HCT116 (cell line): Measurements from ENCODE around the gene TTLL4. TPM values are rescaled to one million over a fixed set of nuclear protein-coding genes. Genes with fewer than 3 reads are reported as not detected.

Source experiments
- ATAC-seq: fragments of 200-7000 bp; cut with Tn5 transposase; 2 replicates; pipeline ENCODE4 v1.9.1; 2020; ENCODE audit warnings: mild to moderate bottlenecking, moderate library complexity
- BruUV-seq: library from RNA; stranded (reverse); fragments of 400-500 nt; replicated peaks from 2 replicates; lab custom pipeline; 2021; lab: Mats Ljungman, UMichigan
- CTCF ChIA-PET: fragments of 300-600 bp; sonication (Branson Sonifier 250); formaldehyde crosslinking; loops from one replicate; lab custom pipeline; 2021; ENCODE audit warnings: antibody characterized with exemption; lab: Charles Lee
- POLR2A ChIA-PET: fragments of 300-600, 350-600 bp; sonication (Branson Sonifier 250); formaldehyde crosslinking; loops from one replicate; lab custom pipeline; 2021; ENCODE audit warnings: antibody characterized with exemption; lab: Charles Lee
- RAD21 ChIA-PET, 2 experiments: fragments of 300-600 bp; sonication (Branson Sonifier 250); formaldehyde crosslinking; loops; one replicate each; lab custom pipeline; 2023; ENCODE audit warnings: low total read pairs in 2 of 2; ENCODE audit not compliant: uncharacterized antibody in 2 of 2, unreplicated experiment in 2 of 2, low non-redundant PET in 1 of 2; lab: Charles Lee
- DNase-seq: peaks from one replicate; pipeline ENCODE4 v3.0.0-alpha.2; 2010; ENCODE audit warnings: low read depth, low spot score
- H2AFZ ChIP-seq: fragments of 200-600 bp; shearing (Covaris generic), sonication (generic); 2 replicates; pipeline ENCODE4 v1.6.1; 2017; ENCODE audit warnings: low read depth, mixed run types, mixed read lengths, antibody characterized with exemption, low read length; ENCODE audit not compliant: poor library complexity, severe bottlenecking
- H3K27ac ChIP-seq: 2 replicates; pipeline ENCODE4 v1.5.1; 2012; ENCODE audit warnings: low read depth, low read length
- H3K27me3 ChIP-seq: fragments of 200-600 bp; sonication (generic); 2 replicates; pipeline ENCODE4 v1.6.1; 2016; ENCODE audit warnings: mixed run types, low read length, mixed read lengths; ENCODE audit not compliant: insufficient read depth
- H3K36me3 ChIP-seq, 2 experiments: fragments of 200-500 bp in 1 of 2; fragments of 200-600 bp in 1 of 2; sonication (Bioruptor generic) in 1 of 2; sonication (generic) in 1 of 2; 2 replicates each; pipeline versions ENCODE4 v1.5.1 to v1.6.1; 2014 to 2016; ENCODE audit warnings: low read length in 2 of 2, inconsistent platforms in 1 of 2, mixed read lengths in 1 of 2, mixed run types in 1 of 2; ENCODE audit not compliant: insufficient read depth in 2 of 2, control insufficient read depth in 1 of 2
- H3K4me1 ChIP-seq, 2 experiments: fragments of 200-600 bp in 1 of 2; sonication (generic) in 1 of 2; 2 replicates each; pipeline versions ENCODE4 v1.5.1 to v1.6.1; 2012 to 2017; ENCODE audit warnings: low read length in 2 of 2, inconsistent platforms in 1 of 2, mild to moderate bottlenecking in 1 of 2, mixed read lengths in 1 of 2, mixed run types in 1 of 2, moderate library complexity in 1 of 2; ENCODE audit not compliant: insufficient read depth in 2 of 2, control insufficient read depth in 1 of 2
- H3K4me2 ChIP-seq: fragments of 200-600 bp; sonication (generic); 2 replicates; pipeline ENCODE4 v1.6.1; 2017; ENCODE audit warnings: mixed run types, low read length, mixed read lengths
- H3K4me3 ChIP-seq, 2 experiments: fragments of 200-600 bp in 1 of 2; sonication (generic) in 1 of 2; replicated peaks in 1 of 2; 2 replicates each; pipeline ENCODE4 v1.5.1; 2011 to 2016; ENCODE audit warnings: low read length in 2 of 2, control low read depth in 1 of 2, low read depth in 1 of 2, mild to moderate bottlenecking in 1 of 2, mixed read lengths in 1 of 2, mixed run types in 1 of 2
- H3K79me2 ChIP-seq: fragments of 200-600 bp; sonication (generic); 2 replicates; pipeline ENCODE4 v1.6.1; 2017; ENCODE audit warnings: mild to moderate bottlenecking, mixed run types, low read length, moderate library complexity, mixed read lengths; ENCODE audit not compliant: insufficient read depth
- H3K9ac ChIP-seq: fragments of 200-600 bp; sonication (generic); 2 replicates; pipeline ENCODE4 v1.6.1; 2016; ENCODE audit warnings: low read length, mixed read lengths
- H3K9me2 ChIP-seq: fragments of 200-600 bp; sonication (generic), shearing (Covaris generic); 2 replicates; pipeline ENCODE4 v1.6.1; 2017; ENCODE audit warnings: mixed run types, mild to moderate bottlenecking, moderate library complexity; ENCODE audit not compliant: insufficient read depth
- H3K9me3 ChIP-seq, 2 experiments: fragments of 200-500 bp in 1 of 2; fragments of 200-600 bp in 1 of 2; sonication (Bioruptor generic) in 1 of 2; sonication (generic) in 1 of 2; 2 replicates each; pipeline ENCODE4 v1.6.1; 2014 to 2017; ENCODE audit warnings: low read length in 2 of 2, mixed read lengths in 2 of 2, inconsistent platforms in 1 of 2, low read depth in 1 of 2, mild to moderate bottlenecking in 1 of 2, mixed run types in 1 of 2, moderate library complexity in 1 of 2; ENCODE audit not compliant: control insufficient read depth in 1 of 2, insufficient read depth in 1 of 2
- H4K20me1 ChIP-seq: fragments of 200-600 bp; sonication (generic), shearing (Covaris generic); 2 replicates; pipeline ENCODE4 v1.6.1; 2017; ENCODE audit warnings: mixed run types, mild to moderate bottlenecking, moderate library complexity; ENCODE audit not compliant: insufficient read depth
- CEBPB ChIP-seq: IDR thresholded peaks from 2 replicates; pipeline ENCODE4 v1.6.1; 2012; ENCODE audit warnings: low read depth
- EGR1 ChIP-seq: IDR thresholded peaks from 2 replicates; pipeline ENCODE4 v1.6.1; 2012; ENCODE audit warnings: low read depth
- ELF1 ChIP-seq: IDR thresholded peaks from 2 replicates; pipeline ENCODE4 v1.6.1; 2012; ENCODE audit warnings: low read depth, borderline replicate concordance
- EZH2 ChIP-seq: fragments of 200-600 bp; sonication (generic); IDR thresholded peaks from 2 replicates; pipeline ENCODE4 v1.6.1; 2017; ENCODE audit warnings: antibody characterized with exemption, mixed run types
- EZH2phosphoT487 ChIP-seq: fragments of 200-600 bp; IDR thresholded peaks from 2 replicates; pipeline ENCODE4 v1.6.1; 2018; ENCODE audit warnings: antibody characterized with exemption, borderline replicate concordance
- FOSL1 ChIP-seq: IDR thresholded peaks from 2 replicates; pipeline ENCODE4 v1.6.1; 2012; ENCODE audit warnings: low read depth
- MAX ChIP-seq: IDR thresholded peaks from 2 replicates; pipeline ENCODE4 v1.6.1; 2012
- POLR2A ChIP-seq: IDR thresholded peaks from 2 replicates; pipeline ENCODE4 v1.7.0; 2011; ENCODE audit warnings: borderline replicate concordance; ENCODE audit not compliant: insufficient read depth, insufficient read length; ENCODE audit errors: extremely low read depth
- RAD21 ChIP-seq: IDR thresholded peaks from 2 replicates; pipeline ENCODE4 v1.6.1; 2012; ENCODE audit warnings: low read depth, mild to moderate bottlenecking
- SRF ChIP-seq: IDR thresholded peaks from 2 replicates; pipeline ENCODE4 v1.6.1; 2012; ENCODE audit warnings: low read depth
- intact Hi-C: fragments of 100-400 bp; cut with micrococcal nuclease; formaldehyde crosslinking; loops from 2 replicates; pipeline ENCODE4 v1.10.0; 2022
- total RNA-seq: library from RNA; stranded (reverse); gene quantifications from one replicate; pipeline ENCODE4 v1.2.1, GENCODE V29; 2021; ENCODE audit not compliant: unreplicated experiment
- TF ChIP-seq, protein P1 (sequence below): IDR thresholded peaks from 2 replicates; pipeline ENCODE4 v1.6.1; 2012

Gene TTLL4
- total RNA-seq, 1 experiment from 2014 or later: 53.0 TPM

- Histone ChIP-seq H3K36me3 (peaks cover 0 to 5% of the 10 kb centered on the region in 2 experiments; a peak in 1 of 4 replicates), H3K9ac (no peak overlapping the region), H3K27me3 (no peaks in the 10 kb centered on the region), H4K20me1 (peaks cover 7% of the 10 kb centered on the region; the same call in 1 of the 2 replicates), H3K4me1 (peaks cover 6 to 14% of the 10 kb centered on the region in 2 experiments; a peak in 3 of 4 replicates), H2AFZ (no peak overlapping the region), H3K9me2 (no peaks in the 10 kb centered on the region), H3K4me2 (no peak overlapping the region), H3K9me3 (no peaks in the 10 kb centered on the region; a peak in 1 of 4 replicates), H3K79me2 (peaks cover 98% of the 10 kb centered on the region), H3K27ac (no peak overlapping the region), H3K4me3 (no peak overlapping the region)
- TF ChIP-seq RAD21 (no peak), EGR1 (no peak), FOSL1 (no peak)
- DNase-seq (no peak), ATAC-seq (no peak)
- ChIA-PET CTCF (interaction anchor here (1.8 to 2.4 kb wide), 2 partner anchors 11 to 126 kb away, joined by 6 to 12 read pairs; partner anchors contain the start of gene TTLL4), POLR2A (no interaction called here), RAD21 (interaction anchor here in 1 of 2 experiments (1.9 kb wide), 1 partner anchor 126 kb away, joined by 3 read pairs; no protein-coding TSS in a partner anchor)
- no TSS peak for BruUV-seq
- intact Hi-C loops: no loop called here
These were observed 10.9 kb downstream of the TTLL4 start for GRCh38 chr2:218721488-218721887.

GRCh38 chr2:218721934-218722333 lies 11.3 kb downstream of the TTLL4 start:
- Histone ChIP-seq H3K9ac (no peak overlapping the region), H3K9me2 (no peaks in the 10 kb centered on the region), H3K4me2 (no peak overlapping the region), H3K36me3 (peaks cover 0 to 7% of the 10 kb centered on the region in 2 experiments; a peak in 1 of 4 replicates), H3K4me3 (no peak overlapping the region), H3K4me1 (peaks cover 4 to 11% of the 10 kb centered on the region in 2 experiments; a peak in 3 of 4 replicates), H2AFZ (no peak overlapping the region), H3K9me3 (no peaks in the 10 kb centered on the region; a peak in 1 of 4 replicates), H3K79me2 (peaks cover 98% of the 10 kb centered on the region)
- intact Hi-C loops: no loop called here
- ChIA-PET CTCF (interaction anchor here (1.8 to 2.4 kb wide), 2 partner anchors 12 to 125 kb away, joined by 6 to 12 read pairs; partner anchors contain the start of gene TTLL4), RAD21 (interaction anchor here in 1 of 2 experiments (1.9 kb wide), 1 partner anchor 125 kb away, joined by 3 read pairs; no protein-coding TSS in a partner anchor), POLR2A (interaction anchor here (0.9 kb wide), 1 partner anchor 12 kb away, joined by 3 read pairs; the partner anchor contains the start of gene TTLL4)
- no TSS peak for BruUV-seq
- no peak for DNase-seq
- TF ChIP-seq, protein P1, sequence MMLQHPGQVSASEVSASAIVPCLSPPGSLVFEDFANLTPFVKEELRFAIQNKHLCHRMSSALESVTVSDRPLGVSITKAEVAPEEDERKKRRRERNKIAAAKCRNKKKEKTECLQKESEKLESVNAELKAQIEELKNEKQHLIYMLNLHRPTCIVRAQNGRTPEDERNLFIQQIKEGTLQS: no peak
- no peak for TF ChIP-seq EGR1
- TF ChIP-seq CEBPB: no peak
- no peak for TF ChIP-seq RAD21
- no peak for TF ChIP-seq SRF
- no peak for TF ChIP-seq MAX
- no peak for TF ChIP-seq EZH2phosphoT487
- TF ChIP-seq EZH2: no peak
- TF ChIP-seq POLR2A: no peak
- TF ChIP-seq ELF1: no peak
- TF ChIP-seq, all 23 proteins: peak for 0
- Histone ChIP-seq H3K27me3 (no peaks in the 10 kb centered on the region), H4K20me1 (peaks cover 7% of the 10 kb centered on the region; the same call in 1 of the 2 replicates), H3K27ac (no peak overlapping the region)
- no peak for ATAC-seq
